K562 (cell line): ENCODE data around the gene ORC5. TPM values are rescaled to one million over a fixed set of nuclear protein-coding genes. Genes with fewer than 3 reads are reported as not detected.
A peak's percentile ranks its signal among the peaks of the same experiment; 100 is the strongest.

ENCODE experiments used
- BCLAF1 ChIP-seq, 2 experiments: fragments of 450-650 bp in 1 of 2; IDR thresholded peaks; 2 replicates each; pipeline ENCODE4 v1.6.1; 2011 to 2017; ENCODE audit warnings: low read depth in 2 of 2, antibody characterized with exemption in 1 of 2, borderline replicate concordance in 1 of 2, low read length in 1 of 2, mild to moderate bottlenecking in 1 of 2, mixed read lengths in 1 of 2; ENCODE audit not compliant: control insufficient read depth in 1 of 2
- CREB5 ChIP-seq: fragments of 250-450 bp; sonication (Bioruptor Pico); IDR thresholded peaks from 2 replicates; pipeline ENCODE4 v1.5.0; 2020; ENCODE audit warnings: mild to moderate bottlenecking
- ELK1 ChIP-seq: sonication (generic); formaldehyde crosslinking; IDR thresholded peaks from 2 replicates; pipeline ENCODE4 v1.8.1; 2022; ENCODE audit warnings: missing genetic modification reagents
- GATA2 ChIP-seq: sonication (generic); formaldehyde crosslinking; IDR thresholded peaks from 2 replicates; pipeline ENCODE4 v1.4.0; 2020; ENCODE audit warnings: mild to moderate bottlenecking, missing genetic modification reagents
- HMG20B ChIP-seq: fragments of 250-450 bp; sonication (Bioruptor Pico); IDR thresholded peaks from 2 replicates; pipeline ENCODE4 v1.5.0; 2021; ENCODE audit warnings: mild to moderate bottlenecking
- NR0B1 ChIP-seq: fragments of 450-650 bp; IDR thresholded peaks from one replicate; pipeline ENCODE4 v1.6.1; 2018; ENCODE audit warnings: mild to moderate bottlenecking, moderate library complexity; ENCODE audit not compliant: partially characterized antibody
- POLR2AphosphoS2 ChIP-seq: IDR thresholded peaks from 2 replicates; pipeline ENCODE4 v1.6.1; 2012; ENCODE audit warnings: low read length, improper control_type of control experiment
- PTRF ChIP-seq: fragments of 450-650 bp; IDR thresholded peaks from 2 replicates; pipeline ENCODE4 v1.6.1; 2016; ENCODE audit warnings: mild to moderate bottlenecking, missing genetic modification characterization, missing compliant biosample characterization
- TSHZ1 ChIP-seq: fragments of 250-450 bp; sonication (Bioruptor Pico); IDR thresholded peaks from 2 replicates; pipeline ENCODE4 v1.4.0; 2020; ENCODE audit warnings: mild to moderate bottlenecking, moderate library complexity
- VEZF1 ChIP-seq: fragments of 200-800 bp; sonication (Bioruptor generic); IDR thresholded peaks from 2 replicates; pipeline ENCODE4 v1.6.1; 2017; ENCODE audit warnings: missing genetic modification characterization, missing compliant biosample characterization
- ZNF398 ChIP-seq: fragments of 250-450 bp; sonication (Bioruptor Pico); IDR thresholded peaks from 2 replicates; pipeline ENCODE4 v1.8.0; 2021; ENCODE audit warnings: moderate library complexity, mild to moderate bottlenecking, inconsistent platforms
- ZNF76 ChIP-seq: fragments of 250-450 bp; sonication (Bioruptor Pico); IDR thresholded peaks from 2 replicates; pipeline ENCODE4 v1.4.0; 2020; ENCODE audit warnings: mild to moderate bottlenecking, moderate library complexity, borderline replicate concordance
- polyA plus RNA-seq, 8 experiments: library from polyadenylated mRNA; depleted of rRNA in 4 of 8; stranded (reverse) in 5 of 8; unstranded in 3 of 8; fragments of >200 nt; fragmentation: Nextera tagmentation in 2 of 8; fragmentation: Illumina TruSeq in 1 of 8; extraction: Ambion mirVana in 2 of 8; extraction: Trizol in 1 of 8; gene quantifications; 2 replicates each; pipeline versions ENCODE4 v1.2.1 to v1.2.3, GENCODE V29; 2011 to 2014; ENCODE audit warnings: inconsistent platforms in 1 of 8, missing spikeins in 1 of 8
- total RNA-seq, 7 experiments: library from RNA; depleted of rRNA in 6 of 7; stranded (reverse); fragments of >200 nt in 6 of 7; fragmentation: Illumina TruSeq in 2 of 7; extraction: Trizol in 2 of 7; gene quantifications; 2 replicates each; pipeline versions ENCODE4 v1.2.1 to v1.2.3, GENCODE V29; 2011 to 2021; ENCODE audit warnings: low replicate concordance in 1 of 7

ORC5 gene
- total and polyA plus RNA-seq, 9 of the 15 experiments (the other 6 are each of a cell fraction or from before 2014, with no cell fraction given): 29.8 to 136 (median 54.8) TPM

- TF ChIP-seq BCLAF1 (IDR thresholded peaks at IDR 0.05; ENCODE audit: borderline replicate concordance in 1 of 2, control insufficient read depth in 1 of 2, low read depth in 2 of 2, low read length in 1 of 2) (no peak), ZNF398 (no peak), HMG20B (CRISPR knock-in tag) (no peak), VEZF1 (CRISPR knock-in tag) (no peak), PTRF (tag) (no peak), GATA2 (0 out of 2 replicates have a peak, but pooled peaks have one; percentile 33), NR0B1 (no peak), POLR2AphosphoS2 (no peak), ELK1 (CRISPR knock-in tag) (no peak), ZNF76 (CRISPR knock-in tag) (no peak), CREB5 (no peak), TSHZ1 (CRISPR knock-in tag) (no peak)
These were observed 33.0 kb downstream of the ORC5 start (continued) for GRCh38 chr7:104174798-104175197.
